Stimulated activated CD8-positive, alpha-beta memory T cell treated with anti-CD3 and anti-CD28 coated beads, Interleukin-12 subunit alpha, Interleukin-12 subunit beta, amount 100 ng/mL, for 24 hours (primary cell): ENCODE data around the gene OR5AN1.
"Not testable (repeated sequence)": the region's sequence is repeated elsewhere in the genome, so short reads cannot be mapped to it uniquely, and the experiment has no call there.

Source experiments
- DNase-seq: peaks from one replicate; pipeline ENCODE4 v3.0.0-alpha.2; 2020; ENCODE audit errors: extremely low read depth

The OR5AN1 gene

GRCh38 chr11:59358595-59358994, at the start of gene OR5AN1:
OR5AN1 (plus strand) TSS chr11:59358895; CDS start chr11:59364459, 5,564 bp downstream.
- no peak for DNase-seq

DNA sequence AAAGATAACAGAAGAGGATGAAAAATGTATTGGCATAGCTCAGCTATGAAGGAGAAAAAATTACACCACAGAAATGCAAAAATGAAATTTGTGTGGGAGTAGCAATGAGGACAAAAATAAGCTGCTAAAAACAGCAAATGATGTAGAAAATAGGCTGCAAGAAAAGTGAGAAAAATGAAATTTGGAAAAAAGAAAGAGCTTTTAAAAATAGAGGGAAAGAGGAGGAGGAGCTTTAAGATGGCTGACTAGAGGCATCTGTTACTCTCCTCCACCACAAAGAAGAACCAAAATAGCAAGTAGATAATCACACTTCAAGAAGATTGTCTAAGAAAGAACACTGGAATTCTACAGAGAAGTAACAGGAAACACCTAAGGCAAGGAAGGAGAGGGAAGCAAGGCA, 23.7 kb upstream of the OR5AN1 start:
- no peak for DNase-seq

DNA sequence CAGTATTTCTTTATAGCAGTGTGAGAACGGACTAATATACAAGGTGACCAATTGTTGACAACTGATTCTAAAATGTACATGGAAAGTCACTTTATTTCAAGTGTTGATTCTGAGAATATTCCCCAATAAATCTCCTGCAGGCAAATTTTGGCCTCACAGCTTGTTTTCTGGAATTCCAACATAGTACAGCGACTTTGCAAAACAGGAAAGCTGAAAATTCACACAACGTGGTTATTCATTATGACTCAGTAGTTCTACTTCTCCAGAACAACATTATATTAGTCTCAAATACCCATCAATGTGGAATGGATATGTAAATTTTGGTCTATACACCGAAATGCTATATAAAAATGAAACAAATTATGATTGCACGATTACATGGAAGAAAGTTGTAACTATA, 22.5 kb upstream of the OR5AN1 start:
- DNase-seq: no peak

- no peak for DNase-seq
Observed at GRCh38 chr11:59336931-59337330, 21.8 kb upstream of the OR5AN1 start.

DNA sequence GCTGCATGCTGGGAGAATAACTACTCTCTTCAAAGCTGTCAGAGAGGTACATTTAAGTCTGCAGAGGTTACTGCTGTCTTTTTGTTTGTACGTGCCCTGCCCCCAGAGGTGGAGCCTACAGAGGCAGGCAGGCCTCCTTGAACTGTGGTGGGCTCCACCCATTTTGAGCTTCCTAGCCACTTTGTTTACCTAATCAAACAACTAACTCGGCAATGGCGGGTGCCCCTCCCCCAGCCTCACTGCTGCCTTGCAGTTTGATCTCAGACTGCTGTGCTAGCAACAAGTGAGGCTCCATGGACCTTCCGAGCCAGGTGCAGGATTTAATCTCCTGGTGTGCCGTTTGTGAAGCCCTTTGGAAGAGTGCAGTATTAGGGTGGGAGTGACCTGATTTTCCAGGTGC, 9.0 kb upstream of the OR5AN1 start:
- not testable (repeated sequence) for DNase-seq

GRCh38 chr11:59355226-59355625, 3.5 kb upstream of the OR5AN1 start:
- DNase-seq: no peak

- DNase-seq: no peak
Observed at GRCh38 chr11:59356561-59356960, 2.1 kb upstream of the OR5AN1 start.

GRCh38 chr11:59358020-59358419, 675 bp upstream of the OR5AN1 start:
- DNase-seq: no peak

GRCh38 chr11:59365232-59366018, 6.7 kb downstream of the OR5AN1 start:
- DNase-seq: no peak

DNA sequence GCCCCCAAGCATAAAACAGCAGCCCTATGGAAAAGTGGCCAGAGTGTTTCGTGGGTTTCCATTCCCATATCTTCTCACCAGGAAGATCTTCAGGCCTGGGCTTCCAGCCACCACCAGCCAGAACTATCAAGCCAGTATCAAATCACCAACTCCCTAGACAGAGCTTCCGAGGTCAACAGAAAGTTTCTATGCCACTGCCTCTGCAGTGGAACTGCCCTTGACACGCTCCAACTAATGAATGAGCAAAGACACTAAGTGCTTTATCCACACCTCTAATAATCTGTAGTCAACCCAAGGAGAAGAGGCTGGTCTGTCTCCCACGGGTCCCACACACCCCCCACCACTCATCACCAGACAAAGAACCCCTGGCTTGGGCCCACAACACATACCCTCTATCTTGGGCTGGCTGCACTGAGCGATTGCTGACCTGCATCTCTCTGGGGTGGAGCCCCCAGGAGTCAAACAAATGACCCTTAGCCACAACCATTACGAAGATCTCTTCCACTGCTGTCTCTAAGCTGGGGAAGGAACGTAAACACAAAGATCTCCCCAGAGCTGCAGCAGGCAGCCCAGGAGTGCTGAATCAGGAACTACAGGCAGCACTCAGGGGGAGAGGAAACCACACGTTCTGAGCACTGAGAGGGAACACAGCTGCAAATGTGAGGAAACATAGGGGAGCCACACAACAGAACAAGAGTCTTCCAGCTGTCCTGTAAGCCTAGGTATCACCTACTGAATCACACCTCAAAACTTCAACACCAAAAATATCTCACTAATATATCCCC, 9.7 kb downstream of the OR5AN1 start:
- DNase-seq: no peak

GRCh38 chr11:59372324-59372723, 13.6 kb downstream of the OR5AN1 start:
- not testable (repeated sequence) for DNase-seq

DNA sequence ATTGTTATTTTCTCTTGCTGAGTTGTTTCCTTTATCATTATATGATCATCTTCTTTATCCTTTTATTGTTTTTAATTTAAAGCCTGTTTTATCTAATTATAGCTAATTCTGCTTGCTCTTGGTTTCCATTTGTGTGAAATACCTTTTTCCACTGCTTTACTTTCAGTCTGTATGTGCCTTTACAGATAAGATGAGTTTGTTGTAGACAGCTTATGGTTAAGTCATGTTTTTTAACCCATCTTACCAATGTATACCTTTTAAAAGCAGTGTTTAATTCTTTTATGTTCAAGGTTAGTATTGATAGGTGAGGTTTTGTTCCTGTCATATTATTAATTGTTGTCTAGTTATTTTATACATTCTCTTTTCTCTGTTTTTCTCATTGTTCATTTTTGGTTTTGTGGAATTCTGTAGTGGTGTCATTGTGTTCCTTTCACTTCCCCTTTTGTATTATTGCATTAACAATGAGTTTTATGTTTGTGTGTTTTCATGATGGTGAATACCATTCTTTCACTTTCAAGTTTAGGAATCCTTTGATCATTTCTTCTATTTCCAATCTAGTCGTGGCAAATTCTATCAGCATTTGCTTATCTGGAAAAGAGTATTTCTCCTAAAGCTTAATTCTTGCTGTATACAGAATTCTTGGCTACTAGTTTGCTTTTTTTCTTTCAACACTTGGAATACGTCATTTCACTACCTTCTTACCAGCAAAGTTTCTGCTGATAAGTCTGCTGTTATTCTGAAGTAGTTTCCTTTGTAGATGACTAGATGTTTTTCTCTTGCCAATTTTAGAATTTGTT, 21.8 kb downstream of the OR5AN1 start:
- no peak for DNase-seq

GRCh38 chr11:59394186-59394585, 35.5 kb downstream of the OR5AN1 start:
- no peak for DNase-seq

GRCh38 chr11:59400461-59401261, 42.0 kb downstream of the OR5AN1 start:
- no peak for DNase-seq

DNA sequence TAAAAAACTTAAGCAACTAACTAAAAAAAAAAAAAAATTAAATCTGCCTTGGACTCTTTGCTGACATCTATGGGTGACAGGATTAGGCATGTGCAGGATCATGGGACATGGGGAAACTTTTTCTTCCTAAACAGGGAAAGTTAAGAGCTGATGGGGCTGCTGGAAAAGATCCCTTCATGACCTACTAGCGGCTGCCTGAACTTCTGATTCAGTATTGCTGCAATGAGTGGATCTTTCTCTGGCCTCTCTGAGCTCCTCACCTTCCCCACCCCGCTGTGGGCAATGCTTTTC, 42.5 kb downstream of the OR5AN1 start:
- DNase-seq: no peak

DNA sequence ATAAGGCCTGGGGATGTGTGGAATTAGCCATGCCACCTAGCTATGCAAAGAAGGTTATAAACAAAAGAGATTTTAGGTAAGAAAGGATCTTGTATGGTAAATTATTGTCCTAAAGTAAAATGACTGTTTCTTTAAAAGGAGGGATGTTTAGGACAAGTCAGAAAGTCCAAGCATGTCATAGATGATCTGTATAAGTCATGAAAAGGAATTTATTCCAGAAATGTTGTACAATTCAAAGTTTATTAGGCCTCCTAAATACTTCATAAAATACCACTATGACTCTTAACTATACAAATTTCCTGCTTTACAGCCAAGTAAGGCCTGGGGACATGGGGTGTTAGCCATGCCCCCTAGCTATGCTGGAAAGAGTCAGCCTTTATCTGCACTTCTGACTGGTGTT, 44.9 kb downstream of the OR5AN1 start:
- no peak for DNase-seq

DNA sequence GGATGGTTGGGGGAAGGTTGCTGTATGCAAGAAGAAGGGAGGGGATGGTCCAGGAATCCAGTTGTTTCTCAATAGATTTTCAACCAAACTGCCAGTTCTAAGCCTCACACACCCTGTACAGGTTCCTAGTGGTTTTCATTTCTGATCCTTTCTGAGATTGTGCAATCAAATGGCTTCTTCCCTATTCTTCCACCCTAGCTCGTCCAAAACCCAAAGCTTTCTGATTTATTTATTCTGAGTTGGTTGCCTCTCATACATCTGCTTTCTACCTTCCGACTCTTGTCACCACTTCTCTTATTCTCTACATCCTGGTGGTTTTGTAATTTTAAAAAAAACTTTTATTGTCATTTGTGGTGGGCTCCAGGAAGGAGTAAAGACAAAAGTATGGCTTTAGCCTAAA, 55.0 kb downstream of the OR5AN1 start:
- no peak for DNase-seq

- DNase-seq: no peak
Observed at GRCh38 chr11:59415111-59415510, 56.4 kb downstream of the OR5AN1 start.

DNA sequence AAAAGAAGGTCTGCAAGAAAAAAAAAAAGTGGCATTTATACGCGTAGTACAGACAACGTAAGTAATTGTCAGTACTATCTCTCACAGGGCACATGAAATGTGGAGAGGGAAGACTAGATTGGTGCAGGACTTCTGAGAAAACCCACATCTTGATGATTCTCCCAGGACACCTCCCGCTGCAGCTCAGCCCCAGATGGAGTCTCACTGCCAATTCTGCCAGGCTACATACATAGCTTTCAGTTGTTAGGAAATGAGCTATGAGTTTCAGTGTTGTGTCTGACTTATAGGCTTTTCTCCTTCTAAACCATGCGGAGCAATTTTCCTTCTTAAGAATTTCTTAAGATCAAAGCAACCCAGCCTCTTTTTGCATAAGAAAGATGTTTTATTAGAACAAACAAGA, 57.9 kb downstream of the OR5AN1 start:
- no peak for DNase-seq

GRCh38 chr11:59417023-59417422, 58.3 kb downstream of the OR5AN1 start:
- no peak for DNase-seq

DNA sequence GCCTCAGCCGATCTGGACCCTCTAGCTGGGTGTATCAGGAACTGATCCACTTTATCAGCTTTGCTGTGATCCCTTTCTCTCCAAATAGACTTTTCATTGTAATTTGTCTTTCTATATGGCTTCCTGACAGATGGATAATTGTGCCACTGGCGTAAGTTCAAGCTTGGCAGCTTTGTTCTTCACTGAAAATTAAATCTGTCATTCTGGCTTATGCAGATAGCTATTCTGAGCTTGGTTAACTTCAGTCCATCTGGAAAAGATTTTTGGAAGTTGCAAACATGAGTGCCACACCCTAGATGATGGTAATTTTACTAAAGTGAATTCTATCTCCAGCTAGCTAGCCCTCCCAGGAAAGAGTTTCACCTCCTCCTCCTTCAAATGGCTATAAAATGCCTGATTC, 59.5 kb downstream of the OR5AN1 start:
- DNase-seq: no peak
